Measurements from ENCODE around the gene TWF2. TPM values are rescaled to one million over a fixed set of nuclear protein-coding genes. Genes with fewer than 3 reads are reported as not detected.

Gene TWF2
- total and polyA plus RNA-seq, 9 of the 15 experiments (the other 6 are each of a cell fraction or from before 2014, with no cell fraction given), result 0.11 to 61.9 (median 29.7) TPM

DNA sequence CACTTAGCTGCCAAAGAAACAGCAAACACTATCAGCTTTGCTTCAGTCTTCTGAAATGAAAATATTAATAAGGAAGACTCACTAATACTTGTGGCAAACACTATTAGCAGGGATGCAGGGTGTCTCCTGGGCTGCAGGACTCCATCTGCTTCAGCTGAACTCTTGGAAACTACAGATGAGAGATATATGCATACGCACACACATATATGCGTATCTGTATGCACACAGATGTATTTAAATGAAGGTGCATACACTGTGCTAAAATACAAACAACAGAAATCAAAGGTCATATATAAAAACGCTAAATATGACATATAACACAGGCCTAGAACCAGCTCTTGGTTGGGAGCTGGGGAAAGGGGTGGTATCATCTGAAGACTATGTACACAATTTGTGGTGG lies 17.2 kb upstream of the TWF2 start (continued):
- TF ChIP-seq MGA (IDR thresholded peaks at IDR 0.05) (no peak), ZFPM2 (CRISPR knock-in tag; IDR thresholded peaks at IDR 0.05) (no peak), BRD9 (IDR thresholded peaks at IDR 0.05; ENCODE audit: low read depth, partially characterized antibody) (no peak), POLR2B (IDR thresholded peaks at IDR 0.05; ENCODE audit: low read depth, partially characterized antibody) (no peak), MLLT1 (IDR thresholded peaks at IDR 0.05) (no peak)

Measured in K562 (cell line).